GM12801 (cell line): ENCODE measurements around the gene C9orf78.

ENCODE experiments used
- CTCF ChIP-seq: IDR thresholded peaks from one replicate; pipeline ENCODE4 v1.5.1; 2011; ENCODE audit warnings: control low read depth; ENCODE audit not compliant: insufficient read length; ENCODE audit errors: extremely low read depth

The C9orf78 gene

GRCh38 chr9:129845373-129845772 lies 10.3 kb upstream of the C9orf78 start:
- TF ChIP-seq CTCF, result no peak

- TF ChIP-seq CTCF, result no peak
Measured at GRCh38 chr9:129841071-129841470, 6.0 kb upstream of the C9orf78 start.

- TF ChIP-seq CTCF, result no peak
Measured at GRCh38 chr9:129840034-129840433, 5.0 kb upstream of the C9orf78 start.

GRCh38 chr9:129839324-129840023 lies 4.4 kb upstream of the C9orf78 start:
- TF ChIP-seq CTCF, result no peak

GRCh38 chr9:129838707-129839259 lies 3.7 kb upstream of the C9orf78 start:
- TF ChIP-seq CTCF, result no peak

- no peak for TF ChIP-seq CTCF
Measured at GRCh38 chr9:129836311-129837007, 1.4 kb upstream of the C9orf78 start.

GRCh38 chr9:129835860-129836223 lies 767 bp upstream of the C9orf78 start:
- TF ChIP-seq CTCF, result no peak
